Mesothelial cell of epicardium (in vitro differentiated cells): ENCODE results near the gene AHRR. TPM values are rescaled to one million over a fixed set of nuclear protein-coding genes. Genes with fewer than 3 reads are reported as not detected.

Source experiments
- DNase-seq, 2 experiments: peaks; one replicate each; pipeline ENCODE4 v3.0.0; 2021; ENCODE audit warnings: low spot score in 2 of 2; ENCODE audit not compliant: unreplicated experiment in 2 of 2
- H3K27ac Mint-ChIP-seq: 2 replicates; pipeline ENCODE4 v1.8.0; 2021; ENCODE audit warnings: mixed read lengths
- H3K27me3 Mint-ChIP-seq: 2 replicates; pipeline ENCODE4 v1.8.0; 2021; ENCODE audit warnings: low read depth, mixed read lengths
- H3K36me3 Mint-ChIP-seq: 2 replicates; pipeline ENCODE4 v1.8.0; 2021; ENCODE audit warnings: mixed read lengths
- H3K4me1 Mint-ChIP-seq: 2 replicates; pipeline ENCODE4 v1.8.0; 2021; ENCODE audit warnings: mixed read lengths
- H3K4me3 Mint-ChIP-seq: 2 replicates; pipeline ENCODE4 v1.8.0; 2021; ENCODE audit warnings: mild to moderate bottlenecking, moderate library complexity, mixed read lengths
- H3K9me3 Mint-ChIP-seq: 2 replicates; pipeline ENCODE4 v1.8.0; 2021; ENCODE audit warnings: mixed read lengths
- total RNA-seq: library from RNA; stranded (reverse); gene quantifications from 3 replicates; pipeline ENCODE4 v1.2.1, GENCODE V29; 2021
- TF ChIP-seq, protein P1 (sequence below): fragments of 200-600 bp; sonication (generic); IDR thresholded peaks from one replicate; pipeline ENCODE4 v1.5.0; 2021; ENCODE audit warnings: antibody characterized with exemption; ENCODE audit not compliant: unreplicated experiment

AHRR gene
- total RNA-seq, 1 donor from 2014 or later = 12.7 TPM

GRCh38 chr5:313265-313664 lies 8.2 kb upstream of the AHRR start:
- peaks cover 2% of the 10 kb centered on the region for H3K27me3 Mint-ChIP-seq
- H3K4me3 Mint-ChIP-seq = no peak overlapping the region
- peaks cover 1% of the 10 kb centered on the region for H3K4me1 Mint-ChIP-seq
- no peak overlapping the region for H3K27ac Mint-ChIP-seq
- no peak for DNase-seq
- no peaks in the 10 kb centered on the region for H3K9me3 Mint-ChIP-seq
- H3K36me3 Mint-ChIP-seq = peaks cover 12% of the 10 kb centered on the region
- TF ChIP-seq, protein P1, sequence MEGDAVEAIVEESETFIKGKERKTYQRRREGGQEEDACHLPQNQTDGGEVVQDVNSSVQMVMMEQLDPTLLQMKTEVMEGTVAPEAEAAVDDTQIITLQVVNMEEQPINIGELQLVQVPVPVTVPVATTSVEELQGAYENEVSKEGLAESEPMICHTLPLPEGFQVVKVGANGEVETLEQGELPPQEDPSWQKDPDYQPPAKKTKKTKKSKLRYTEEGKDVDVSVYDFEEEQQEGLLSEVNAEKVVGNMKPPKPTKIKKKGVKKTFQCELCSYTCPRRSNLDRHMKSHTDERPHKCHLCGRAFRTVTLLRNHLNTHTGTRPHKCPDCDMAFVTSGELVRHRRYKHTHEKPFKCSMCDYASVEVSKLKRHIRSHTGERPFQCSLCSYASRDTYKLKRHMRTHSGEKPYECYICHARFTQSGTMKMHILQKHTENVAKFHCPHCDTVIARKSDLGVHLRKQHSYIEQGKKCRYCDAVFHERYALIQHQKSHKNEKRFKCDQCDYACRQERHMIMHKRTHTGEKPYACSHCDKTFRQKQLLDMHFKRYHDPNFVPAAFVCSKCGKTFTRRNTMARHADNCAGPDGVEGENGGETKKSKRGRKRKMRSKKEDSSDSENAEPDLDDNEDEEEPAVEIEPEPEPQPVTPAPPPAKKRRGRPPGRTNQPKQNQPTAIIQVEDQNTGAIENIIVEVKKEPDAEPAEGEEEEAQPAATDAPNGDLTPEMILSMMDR = no peak

DNA sequence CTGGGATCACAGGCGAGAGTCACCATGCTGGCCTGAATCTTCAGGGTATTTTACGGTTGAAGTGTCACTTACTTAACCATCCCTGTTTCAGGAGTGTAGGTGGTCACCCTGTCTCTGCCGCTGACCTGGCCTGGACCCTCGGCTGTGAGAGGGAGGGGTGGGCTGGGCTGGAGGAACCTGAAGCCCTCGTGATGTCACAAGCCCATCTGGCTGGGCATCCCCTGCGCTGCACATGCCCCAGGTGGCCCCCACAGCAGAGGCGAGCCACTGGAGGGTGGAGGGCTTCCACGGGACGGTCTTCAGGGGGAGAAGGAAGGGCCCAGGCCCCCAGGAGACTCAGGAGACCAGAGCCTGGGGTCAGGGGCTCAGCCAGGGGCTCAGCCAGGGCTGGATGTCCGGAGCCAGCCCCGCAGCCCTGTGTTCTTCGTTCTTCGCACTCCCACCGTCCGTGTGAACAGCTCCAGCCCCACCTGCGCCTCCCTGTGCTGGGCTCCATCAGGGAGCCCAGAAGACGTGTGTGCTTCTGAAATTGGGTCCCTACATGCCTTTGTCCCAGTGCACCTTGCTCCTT lies 7.6 kb upstream of the AHRR start:
- Mint-ChIP-seq H3K4me1 (peaks cover 1% of the 10 kb centered on the region), H3K27me3 (peaks cover 8% of the 10 kb centered on the region), H3K4me3 (no peak overlapping the region), H3K9me3 (no peaks in the 10 kb centered on the region), H3K36me3 (peaks cover 12% of the 10 kb centered on the region), H3K27ac (no peak overlapping the region)
- TF ChIP-seq, protein P1 = no peak
- no peak for DNase-seq

- TF ChIP-seq, protein P1 = no peak
- peaks cover 1% of the 10 kb centered on the region for H3K4me1 Mint-ChIP-seq
- no peak overlapping the region for H3K27ac Mint-ChIP-seq
- no peak for DNase-seq
- peaks cover 12% of the 10 kb centered on the region for H3K36me3 Mint-ChIP-seq
- H3K27me3 Mint-ChIP-seq = peaks cover 18% of the 10 kb centered on the region
- no peaks in the 10 kb centered on the region for H3K9me3 Mint-ChIP-seq
- no peak overlapping the region for H3K4me3 Mint-ChIP-seq
Observed at GRCh38 chr5:314676-315487, 6.6 kb upstream of the AHRR start.

- Mint-ChIP-seq H3K9me3 (no peaks in the 10 kb centered on the region), H3K4me3 (no peak overlapping the region), H3K4me1 (peaks cover 5% of the 10 kb centered on the region), H3K36me3 (peaks cover 12% of the 10 kb centered on the region), H3K27me3 (peaks cover 25% of the 10 kb centered on the region), H3K27ac (no peak overlapping the region)
- TF ChIP-seq, protein P1 = no peak
- DNase-seq = no peak
Observed at GRCh38 chr5:315488-316209, 5.9 kb upstream of the AHRR start.

DNA sequence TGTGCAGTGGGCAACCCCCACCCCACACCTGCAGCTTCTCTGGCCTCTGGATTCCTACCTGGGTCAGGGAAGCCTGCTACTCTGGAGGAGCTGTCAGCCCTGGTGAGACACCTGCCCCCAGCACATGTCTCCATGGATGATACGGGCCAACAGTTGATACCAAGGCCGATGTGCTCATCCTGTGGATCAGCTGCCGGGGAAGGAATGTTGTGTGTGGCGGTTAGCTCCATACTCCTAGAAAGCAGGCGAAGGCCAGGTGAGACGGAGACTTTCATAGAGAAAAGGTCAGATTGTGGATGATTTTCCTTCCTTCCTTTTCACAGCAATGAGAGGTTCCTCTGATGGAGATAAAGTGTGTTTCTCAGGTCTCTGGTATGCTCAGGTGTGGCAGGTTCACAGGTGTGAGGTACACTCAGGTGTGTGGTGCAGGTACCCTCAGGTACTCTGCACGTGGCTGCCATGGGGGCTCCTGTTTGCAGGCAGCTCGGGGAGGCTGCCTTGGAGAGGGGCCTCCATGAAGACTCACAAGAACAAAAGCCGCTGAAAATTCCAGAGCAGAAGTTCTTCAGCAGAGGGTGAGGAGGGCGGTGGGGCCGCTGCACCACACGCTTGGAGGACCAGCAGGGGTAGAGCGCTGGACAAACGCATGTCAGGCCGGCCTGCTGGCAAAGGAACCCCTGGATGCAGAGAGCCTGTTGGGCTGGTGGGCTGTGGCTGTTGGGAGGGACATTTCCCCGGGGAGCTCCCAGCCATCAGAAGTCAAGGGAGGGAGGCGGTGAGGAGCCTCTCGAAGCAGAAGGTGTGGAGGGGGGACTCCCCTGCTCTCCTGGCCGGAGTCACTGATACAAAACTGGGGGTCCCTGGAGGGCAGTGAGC lies 5.1 kb upstream of the AHRR start:
- peaks cover 32% of the 10 kb centered on the region for H3K27me3 Mint-ChIP-seq
- H3K4me3 Mint-ChIP-seq = no peak overlapping the region
- peaks cover 6% of the 10 kb centered on the region for H3K4me1 Mint-ChIP-seq
- no peak for DNase-seq
- H3K36me3 Mint-ChIP-seq = peaks cover 11% of the 10 kb centered on the region
- TF ChIP-seq, protein P1 = no peak
- no peaks in the 10 kb centered on the region for H3K9me3 Mint-ChIP-seq
- peak overlapping the region; percentile 43 for H3K27ac Mint-ChIP-seq
